Erythroblast (primary cell): ENCODE measurements around the gene CCPG1.

Source experiments
- GATA1 ChIP-seq: IDR thresholded peaks from 2 replicates; pipeline ENCODE4 v1.6.1; 2011; ENCODE audit warnings: low read depth, mild to moderate bottlenecking, control low read depth, low read length, moderate library complexity
- POLR2A ChIP-seq: IDR thresholded peaks from 2 replicates; pipeline ENCODE4 v1.6.1; 2011; ENCODE audit warnings: mild to moderate bottlenecking, low read length

- TF ChIP-seq POLR2A (no peak), GATA1 (no peak)
These were observed 27.0 kb upstream of the CCPG1 start for GRCh38 chr15:55434989-55435825.
